ENCODE measurements around the gene SPON2. TPM values are rescaled to one million over a fixed set of nuclear protein-coding genes. Genes with fewer than 3 reads are reported as not detected.

The SPON2 gene
- total RNA-seq, 3 donors from 2014 or later (not counting 1 experiment from before 2014, with no cell fraction given): 1,124 to 1,574 (median 1,339) TPM

DNA sequence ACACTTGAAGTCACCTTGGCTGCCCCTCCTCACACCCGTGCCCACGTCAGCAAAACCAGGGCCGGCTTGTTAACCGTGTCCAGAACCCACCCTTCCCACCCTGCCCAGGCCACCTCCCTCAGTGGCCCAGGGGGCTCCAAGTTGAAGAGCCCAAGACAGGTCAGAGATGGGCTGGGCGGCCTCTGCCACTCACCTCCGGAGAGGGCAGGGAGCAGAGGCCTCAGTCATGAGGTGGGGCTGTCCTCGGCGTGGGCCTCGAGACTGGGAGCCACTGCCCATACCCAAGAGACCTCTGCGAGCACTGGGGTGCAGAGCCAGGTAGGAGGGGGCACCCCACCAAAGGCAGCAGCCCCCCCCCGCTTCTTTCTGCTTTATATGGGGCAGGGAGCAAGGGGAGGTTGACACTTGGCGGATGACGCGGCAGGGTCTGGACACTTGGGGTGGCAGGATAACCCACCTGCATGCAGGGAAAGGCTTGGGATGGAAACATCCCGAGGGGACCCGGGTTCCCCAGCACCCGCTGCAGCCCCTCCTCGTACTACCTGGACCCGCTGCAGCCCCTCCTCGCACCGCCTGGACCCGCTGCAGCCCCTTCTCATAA is 38.0 kb upstream of the SPON2 start:
- intact Hi-C loops (cut with micrococcal nuclease): no loop called here
- H3K36me3 ChIP-seq (ENCODE audit: control insufficient read depth, insufficient read depth, low read length): peaks cover 57% of the 10 kb centered on the region
- H3K9me3 Mint-ChIP-seq: no peaks in the 10 kb centered on the region
- no peak overlapping the region for H3K4me3 ChIP-seq (ENCODE audit: low read length)
- H3K4me1 ChIP-seq (ENCODE audit: control insufficient read depth, insufficient read depth, low read length): peaks cover 43% of the 10 kb centered on the region
- H3K4me3 Mint-ChIP-seq: no peak overlapping the region
- peaks cover 6 to 17% of the 10 kb centered on the region in 2 donors for H3K4me1 Mint-ChIP-seq
- DNase-seq: no peak
- H3K9me3 ChIP-seq (ENCODE audit: control insufficient read depth, insufficient read depth, low read length): no peaks in the 10 kb centered on the region
- no peak overlapping the region for H3K27ac Mint-ChIP-seq
- TF ChIP-seq, protein P1, sequence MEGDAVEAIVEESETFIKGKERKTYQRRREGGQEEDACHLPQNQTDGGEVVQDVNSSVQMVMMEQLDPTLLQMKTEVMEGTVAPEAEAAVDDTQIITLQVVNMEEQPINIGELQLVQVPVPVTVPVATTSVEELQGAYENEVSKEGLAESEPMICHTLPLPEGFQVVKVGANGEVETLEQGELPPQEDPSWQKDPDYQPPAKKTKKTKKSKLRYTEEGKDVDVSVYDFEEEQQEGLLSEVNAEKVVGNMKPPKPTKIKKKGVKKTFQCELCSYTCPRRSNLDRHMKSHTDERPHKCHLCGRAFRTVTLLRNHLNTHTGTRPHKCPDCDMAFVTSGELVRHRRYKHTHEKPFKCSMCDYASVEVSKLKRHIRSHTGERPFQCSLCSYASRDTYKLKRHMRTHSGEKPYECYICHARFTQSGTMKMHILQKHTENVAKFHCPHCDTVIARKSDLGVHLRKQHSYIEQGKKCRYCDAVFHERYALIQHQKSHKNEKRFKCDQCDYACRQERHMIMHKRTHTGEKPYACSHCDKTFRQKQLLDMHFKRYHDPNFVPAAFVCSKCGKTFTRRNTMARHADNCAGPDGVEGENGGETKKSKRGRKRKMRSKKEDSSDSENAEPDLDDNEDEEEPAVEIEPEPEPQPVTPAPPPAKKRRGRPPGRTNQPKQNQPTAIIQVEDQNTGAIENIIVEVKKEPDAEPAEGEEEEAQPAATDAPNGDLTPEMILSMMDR (IDR thresholded peaks at IDR 0.05): no peak
- 95% methylated on average over 22 of the region's 22 CpGs for WGBS (ENCODE audit: insufficient coverage)
- no peaks in the 10 kb centered on the region for H3K36me3 Mint-ChIP-seq
- no peak overlapping the region for H3K27ac ChIP-seq (ENCODE audit: low read length)
- H3K27me3 Mint-ChIP-seq (ENCODE audit: low read depth in 2 of 2): no peaks in the 10 kb centered on the region
- ATAC-seq: no peak
- no peaks in the 10 kb centered on the region for H3K27me3 ChIP-seq (ENCODE audit: control insufficient read depth, insufficient read depth, low read length)

DNA sequence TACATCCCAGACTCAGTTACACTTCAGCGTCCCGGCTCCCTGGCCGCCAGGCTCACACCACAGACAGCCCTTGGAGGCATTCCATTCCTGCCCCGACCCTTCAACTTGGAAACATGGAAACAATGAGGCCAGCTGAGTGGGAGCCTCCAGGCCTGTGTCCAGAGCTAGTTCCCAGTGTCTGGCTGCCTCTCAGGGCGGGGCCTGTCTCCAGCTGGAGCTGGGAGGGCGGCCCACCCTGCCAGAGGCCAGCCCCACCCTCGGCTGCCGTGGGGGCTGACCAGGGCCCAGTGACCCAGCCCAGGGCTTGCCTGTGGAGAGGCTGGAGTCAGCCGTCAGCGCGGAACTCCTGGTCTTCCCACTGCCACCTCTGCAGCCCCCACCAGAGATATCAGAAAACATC is 37.4 kb upstream of the SPON2 start:
- H3K9me3 ChIP-seq (ENCODE audit: control insufficient read depth, insufficient read depth, low read length): no peaks in the 10 kb centered on the region
- H3K9me3 Mint-ChIP-seq: no peaks in the 10 kb centered on the region

DNA sequence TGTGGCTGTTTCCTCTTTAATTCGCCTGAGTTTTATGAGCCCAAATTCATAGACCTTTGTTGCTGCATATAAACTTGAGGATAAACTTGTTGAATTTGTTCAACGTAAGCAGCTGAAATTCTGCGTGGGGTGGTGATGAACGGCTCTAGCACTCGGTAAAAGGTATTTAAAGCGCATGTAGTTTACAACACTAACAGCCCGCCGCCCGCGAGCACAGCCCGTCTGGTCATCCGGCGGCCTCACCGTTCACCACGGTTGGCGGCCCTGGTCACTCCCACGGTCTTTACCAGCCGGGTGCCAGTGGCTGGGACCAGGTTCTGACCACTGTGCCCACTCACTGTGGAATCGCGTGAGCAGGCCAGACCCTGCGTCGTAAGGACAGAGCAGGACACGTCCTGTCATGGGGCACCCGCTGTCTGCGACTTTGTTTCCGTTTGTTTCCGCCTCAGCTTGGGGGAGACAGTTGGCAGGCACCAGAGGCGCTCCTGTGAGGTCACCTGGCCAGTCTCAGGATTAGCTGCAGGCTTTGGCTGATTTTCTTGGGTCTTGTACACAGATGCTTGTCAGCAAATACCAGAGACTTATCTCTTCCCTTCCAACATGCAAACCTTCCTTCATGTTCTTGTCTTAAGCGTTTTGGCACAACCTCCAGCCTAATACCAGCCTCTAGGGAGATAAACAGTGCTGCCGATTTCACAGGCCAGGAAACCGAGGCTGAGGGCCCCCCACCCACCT is 36.8 kb upstream of the SPON2 start:
- Mint-ChIP-seq H3K4me1 (peaks cover 15 to 29% of the 10 kb centered on the region in 2 donors), H3K4me3 (no peak overlapping the region), H3K27me3 (ENCODE audit: low read depth in 2 of 2) (no peaks in the 10 kb centered on the region), H3K9me3 (no peaks in the 10 kb centered on the region), H3K36me3 (no peaks in the 10 kb centered on the region), H3K27ac (no peak overlapping the region)
- Histone ChIP-seq H3K9me3 (ENCODE audit: control insufficient read depth, insufficient read depth, low read length) (no peaks in the 10 kb centered on the region), H3K36me3 (ENCODE audit: control insufficient read depth, insufficient read depth, low read length) (peaks cover 46% of the 10 kb centered on the region), H3K27ac (ENCODE audit: low read length) (no peak overlapping the region), H3K27me3 (ENCODE audit: control insufficient read depth, insufficient read depth, low read length) (no peaks in the 10 kb centered on the region), H3K4me3 (ENCODE audit: low read length) (no peak overlapping the region), H3K4me1 (ENCODE audit: control insufficient read depth, insufficient read depth, low read length) (peaks cover 47% of the 10 kb centered on the region)
- TF ChIP-seq, protein P1 (IDR thresholded peaks at IDR 0.05): no peak
- WGBS (ENCODE audit: insufficient coverage): 93% methylated on average over 31 of the region's 31 CpGs
- no peak for ATAC-seq
- intact Hi-C loops (cut with micrococcal nuclease): no loop called here
- DNase-seq: no peak

More for the DNA sequence above, 37.4 kb upstream of the SPON2 start:
- Histone ChIP-seq H3K4me3 (ENCODE audit: low read length) (no peak overlapping the region), H3K27ac (ENCODE audit: low read length) (no peak overlapping the region), H3K27me3 (ENCODE audit: control insufficient read depth, insufficient read depth, low read length) (no peaks in the 10 kb centered on the region), H3K36me3 (ENCODE audit: control insufficient read depth, insufficient read depth, low read length) (peaks cover 52% of the 10 kb centered on the region), H3K4me1 (ENCODE audit: control insufficient read depth, insufficient read depth, low read length) (peaks cover 43% of the 10 kb centered on the region)
- Mint-ChIP-seq H3K27ac (no peak overlapping the region), H3K27me3 (ENCODE audit: low read depth in 2 of 2) (no peaks in the 10 kb centered on the region), H3K4me3 (no peak overlapping the region), H3K36me3 (no peaks in the 10 kb centered on the region), H3K4me1 (peaks cover 8 to 22% of the 10 kb centered on the region in 2 donors)
- TF ChIP-seq, protein P1 (IDR thresholded peaks at IDR 0.05): no peak
- WGBS (ENCODE audit: insufficient coverage): 92% methylated on average over 11 of the region's 11 CpGs
- DNase-seq (no peak), ATAC-seq (no peak)
- intact Hi-C loops (cut with micrococcal nuclease): no loop called here

Measured in natural killer cell (primary cell).